ENCODE measurements around the gene DCTN4.

GRCh38 chr5:150782850-150783249 is 24.0 kb upstream of the DCTN4 start:
- no peak for TF ChIP-seq POLR2AphosphoS5 (IDR thresholded peaks at IDR 0.05; ENCODE audit: low read depth, low read length)
- no peak for TF ChIP-seq POLR2A (IDR thresholded peaks at IDR 0.05; ENCODE audit: low read depth, low read length)
- TF ChIP-seq TAF1 (IDR thresholded peaks at IDR 0.05; ENCODE audit: low read depth, low read length), result no peak
- TF ChIP-seq SPI1 (IDR thresholded peaks at IDR 0.05; ENCODE audit: low read depth, low read length), result no peak
- TF ChIP-seq PAX5 (IDR thresholded peaks at IDR 0.05; ENCODE audit: insufficient read depth, low read length, severe bottlenecking), result no peak
- TF ChIP-seq POU2F2 (IDR thresholded peaks at IDR 0.05; ENCODE audit: low read depth, low read length), result no peak

Measured in GM12891 (cell line).